HG03565 (cell line): ENCODE results near the gene C1QTNF6.

ENCODE experiments used
- ATAC-seq: cut with Tn5 transposase; IDR thresholded peaks from one replicate; pipeline ENCODE4 v1.9.1; 2021; ENCODE audit warnings: mild to moderate bottlenecking, moderate library complexity; ENCODE audit not compliant: unreplicated experiment

The C1QTNF6 gene

GRCh38 chr22:37164505-37164887 lies 23.6 kb downstream of the C1QTNF6 start:
- ATAC-seq = no peak

GRCh38 chr22:37163575-37164504 lies 24.2 kb downstream of the C1QTNF6 start:
- ATAC-seq = no peak

- ATAC-seq = no peak
These were observed 25.0 kb downstream of the C1QTNF6 start for GRCh38 chr22:37163096-37163489.

GRCh38 chr22:37162221-37163095 lies 25.6 kb downstream of the C1QTNF6 start:
- ATAC-seq = peak; percentile 34

- no peak for ATAC-seq
These were observed 26.6 kb downstream of the C1QTNF6 start for GRCh38 chr22:37161443-37161842.

- ATAC-seq = no peak
These were observed 28.0 kb downstream of the C1QTNF6 start for GRCh38 chr22:37160027-37160426.

GRCh38 chr22:37158963-37159290 lies 29.1 kb downstream of the C1QTNF6 start:
- ATAC-seq = no peak

GRCh38 chr22:37157516-37158285 lies 30.3 kb downstream of the C1QTNF6 start:
- ATAC-seq = no peak

GRCh38 chr22:37156686-37157435 lies 31.2 kb downstream of the C1QTNF6 start:
- ATAC-seq = no peak

GRCh38 chr22:37155971-37156370 lies 32.1 kb downstream of the C1QTNF6 start:
- no peak for ATAC-seq

GRCh38 chr22:37154925-37155712 lies 32.9 kb downstream of the C1QTNF6 start:
- no peak for ATAC-seq

GRCh38 chr22:37153901-37154300 lies 34.1 kb downstream of the C1QTNF6 start:
- no peak for ATAC-seq

GRCh38 chr22:37151401-37151800 lies 36.6 kb downstream of the C1QTNF6 start:
- no peak for ATAC-seq

- no peak for ATAC-seq
These were observed 37.3 kb downstream of the C1QTNF6 start for GRCh38 chr22:37150701-37151100.

GRCh38 chr22:37148742-37149665 lies 39.0 kb downstream of the C1QTNF6 start:
- peak; percentile 6 for ATAC-seq

- no peak for ATAC-seq
These were observed 39.9 kb downstream of the C1QTNF6 start for GRCh38 chr22:37148031-37148651.

- no peak for ATAC-seq
These were observed 40.7 kb downstream of the C1QTNF6 start for GRCh38 chr22:37147186-37147990.
